GM12878 (cell line): ENCODE data around the gene ZAR1L. TPM values are rescaled to one million over a fixed set of nuclear protein-coding genes. Genes with fewer than 3 reads are reported as not detected.

Source experiments
- ATAC-seq: fragments of 200-7000 bp; cut with Tn5 transposase; 3 replicates; pipeline ENCODE4 v1.9.1; 2020; ENCODE audit warnings: mild to moderate bottlenecking, moderate library complexity
- BruUV-seq: library from RNA; stranded (reverse); fragments of 400-500 nt; replicated peaks from 2 replicates; lab custom pipeline; 2021; lab: Mats Ljungman, UMichigan
- CTCF ChIA-PET: fragments of 300-600 bp; sonication (Branson Sonifier 250); formaldehyde crosslinking; extraction: SDS; loops from one replicate; lab custom pipeline; 2021; ENCODE audit warnings: inconsistent platforms; lab: Yijun Ruan, JAX
- POLR2A ChIA-PET: fragments of 350-600 bp; formaldehyde crosslinking; extraction: SDS; loops from one replicate; lab custom pipeline; 2021; ENCODE audit warnings: inconsistent platforms; lab: Charles Lee
- RAD21 ChIA-PET: fragments of 300-600 bp; sonication (Branson Sonifier 250); formaldehyde crosslinking; loops from one replicate; lab custom pipeline; 2023; ENCODE audit warnings: antibody characterized with exemption; ENCODE audit not compliant: unreplicated experiment; lab: Charles Lee
- SMC1A ChIA-PET: fragments of 300-600 bp; sonication (Branson Sonifier 250); formaldehyde crosslinking; loops from one replicate; lab custom pipeline; 2023; ENCODE audit not compliant: unreplicated experiment, uncharacterized antibody; lab: Charles Lee
- DNase-seq: peaks from one replicate; pipeline ENCODE4 v3.0.0-alpha.2; 2011; ENCODE audit warnings: low read depth, low spot score
- FAIRE-seq: peaks from 3 replicates; lab custom pipeline; 2011; peaks lifted over from hg19 to GRCh38; lab: Jason Lieb, UNC
- H2AFZ ChIP-seq: 2 replicates; pipeline ENCODE4 v1.6.0; 2011; ENCODE audit warnings: low read depth, low read length, control low read depth; ENCODE audit not compliant: control insufficient read depth
- H3K27ac ChIP-seq: 2 replicates; pipeline ENCODE4 v1.5.1; 2011; ENCODE audit warnings: control low read depth; ENCODE audit not compliant: control insufficient read depth, insufficient read depth
- H3K27me3 ChIP-seq, 2 experiments: replicated peaks in 1 of 2; 2 replicates each; pipeline versions ENCODE4 v1.6.0 to v1.6.1; 2011; ENCODE audit warnings: low read length in 1 of 2; ENCODE audit not compliant: control insufficient read depth in 2 of 2, insufficient read depth in 2 of 2
- H3K36me3 ChIP-seq, 2 experiments: 2 replicates each; pipeline ENCODE4 v1.5.1; 2011; ENCODE audit warnings: low read length in 1 of 2; ENCODE audit not compliant: control insufficient read depth in 2 of 2, insufficient read depth in 2 of 2
- H3K4me1 ChIP-seq: 2 replicates; pipeline ENCODE4 v1.6.1; 2011; ENCODE audit warnings: mild to moderate bottlenecking, low read length, moderate library complexity, mixed read lengths; ENCODE audit not compliant: control insufficient read depth, insufficient read depth
- H3K4me2 ChIP-seq: 2 replicates; pipeline ENCODE4 v1.6.0; 2011; ENCODE audit warnings: control low read depth; ENCODE audit not compliant: control insufficient read depth, insufficient read depth
- H3K4me3 ChIP-seq: fragments of 200-600 bp; sonication (generic); 2 replicates; pipeline ENCODE4 v1.5.1; 2016
- H3K79me2 ChIP-seq: 2 replicates; pipeline ENCODE4 v1.6.0; 2011; ENCODE audit warnings: low read length; ENCODE audit not compliant: control insufficient read depth, insufficient read depth
- H3K9ac ChIP-seq: 2 replicates; pipeline ENCODE4 v1.8.0; 2011; ENCODE audit warnings: low read length, control low read depth, mixed read lengths; ENCODE audit not compliant: control insufficient read depth, insufficient read depth
- H3K9me3 ChIP-seq: replicated peaks from 3 replicates; pipeline ENCODE4 v1.5.1; 2011; ENCODE audit warnings: mild to moderate bottlenecking, low read length; ENCODE audit not compliant: control insufficient read depth, insufficient read depth
- H4K20me1 ChIP-seq: 2 replicates; pipeline ENCODE4 v1.6.0; 2011; ENCODE audit not compliant: control insufficient read depth, insufficient read depth
- ATF7 ChIP-seq: fragments of 450-650 bp; IDR thresholded peaks from 2 replicates; pipeline ENCODE4 v1.6.1; 2016; ENCODE audit warnings: low read depth, mild to moderate bottlenecking
- BACH1 ChIP-seq: fragments of 450-650 bp; IDR thresholded peaks from 2 replicates; pipeline ENCODE4 v1.6.1; 2017; ENCODE audit warnings: mild to moderate bottlenecking, borderline replicate concordance
- BHLHE40 ChIP-seq, 2 experiments: fragments of 450-650 bp in 1 of 2; IDR thresholded peaks; 2 replicates each; pipeline ENCODE4 v1.6.1; 2011 to 2017; ENCODE audit warnings: low read depth in 2 of 2, borderline replicate concordance in 1 of 2, improper control_type of control experiment in 1 of 2, low read length in 1 of 2, mild to moderate bottlenecking in 1 of 2
- CHD4 ChIP-seq: fragments of 200-600 bp; sonication (generic); IDR thresholded peaks from 2 replicates; pipeline ENCODE4 v1.6.1; 2016; ENCODE audit warnings: mild to moderate bottlenecking
- EED ChIP-seq: sonication (generic); IDR thresholded peaks from 2 replicates; pipeline ENCODE4 v1.6.1; 2016; ENCODE audit warnings: antibody characterized with exemption, low read depth
- EGR1 ChIP-seq, 2 experiments: IDR thresholded peaks; 1 replicate in 1 of 2; 2 replicates in 1 of 2; pipeline ENCODE4 v1.6.1; 2011 to 2012; ENCODE audit warnings: low read depth in 2 of 2, low read length in 2 of 2, borderline replicate concordance in 1 of 2, mild to moderate bottlenecking in 1 of 2, moderate library complexity in 1 of 2
- KDM1A ChIP-seq: fragments of 200-600 bp; sonication (generic); IDR thresholded peaks from 2 replicates; pipeline ENCODE4 v1.6.1; 2016; ENCODE audit warnings: borderline replicate concordance
- KLF5 ChIP-seq: fragments of 450-650 bp; IDR thresholded peaks from 2 replicates; pipeline ENCODE4 v1.6.1; 2014; ENCODE audit warnings: mild to moderate bottlenecking; ENCODE audit not compliant: partially characterized antibody
- MXI1 ChIP-seq: fragments of 150-350 bp; IDR thresholded peaks from 2 replicates; pipeline ENCODE4 v1.6.1; 2011; ENCODE audit warnings: low read depth, mild to moderate bottlenecking, inconsistent platforms, low read length, improper control_type of control experiment
- MYB ChIP-seq: fragments of 150-350 bp; IDR thresholded peaks from 2 replicates; pipeline ENCODE4 v1.6.1; 2014; ENCODE audit warnings: mild to moderate bottlenecking, low read depth, low read length, borderline replicate concordance
- POLR2AphosphoS5 ChIP-seq: IDR thresholded peaks from 2 replicates; pipeline ENCODE4 v1.6.1; 2011; ENCODE audit warnings: mild to moderate bottlenecking, low read length, inconsistent platforms
- RAD21 ChIP-seq: IDR thresholded peaks from 2 replicates; pipeline ENCODE4 v1.6.1; 2011; ENCODE audit warnings: mild to moderate bottlenecking, low read depth, low read length, moderate library complexity; ENCODE audit not compliant: insufficient read depth
- SUPT20H ChIP-seq: IDR thresholded peaks from 2 replicates; pipeline ENCODE4 v1.6.1; 2011; ENCODE audit warnings: low read depth, mild to moderate bottlenecking, low read length, moderate library complexity, borderline replicate concordance; ENCODE audit not compliant: control insufficient read depth
- SUZ12 ChIP-seq: fragments of 200-600 bp; sonication (generic); IDR thresholded peaks from one replicate; pipeline ENCODE4 v1.6.1; 2018; ENCODE audit warnings: antibody characterized with exemption, mild to moderate bottlenecking; ENCODE audit not compliant: unreplicated experiment
- TCF3 ChIP-seq: IDR thresholded peaks from 2 replicates; pipeline ENCODE4 v1.6.1; 2012; ENCODE audit warnings: low read depth, mild to moderate bottlenecking, low read length, borderline replicate concordance; ENCODE audit not compliant: insufficient read depth
- TCF7 ChIP-seq: IDR thresholded peaks from 2 replicates; pipeline ENCODE4 v1.6.1; 2014; ENCODE audit warnings: antibody characterized with exemption, borderline replicate concordance
- in situ Hi-C: fragments of 300-500 bp; cut with MboI; formaldehyde crosslinking; loops from 9 replicates; pipeline ENCODE4 v1.14.3; 2018; ENCODE audit warnings: mixed read lengths
- intact Hi-C: fragments of 100-400 bp; cut with micrococcal nuclease; formaldehyde crosslinking; loops from one replicate; pipeline ENCODE4 v1.14.2; 2022; ENCODE audit not compliant: unreplicated experiment
- polyA plus RNA-seq, 11 experiments: library from polyadenylated mRNA; depleted of rRNA in 4 of 11; unstranded in 6 of 11; stranded (reverse) in 5 of 11; fragments of >200 nt; fragmentation: Nextera tagmentation in 4 of 11; fragmentation: Illumina TruSeq in 1 of 11; extraction: Ambion mirVana in 4 of 11; extraction: Trizol in 1 of 11; gene quantifications; 1 replicate in 1 of 11; 2 replicates in 10 of 11; pipeline versions ENCODE4 v1.2.1 to v1.2.3, GENCODE V29; 2011 to 2016; ENCODE audit warnings: inconsistent platforms in 2 of 11, missing spikeins in 2 of 11, low read depth in 1 of 11
- total RNA-seq, 4 experiments: library from RNA; depleted of rRNA in 3 of 4; stranded (reverse); fragments of >200 nt in 3 of 4; fragmentation: Illumina TruSeq in 1 of 4; extraction: Trizol in 1 of 4; gene quantifications; 2 replicates each; pipeline versions ENCODE4 v1.2.1 to v1.2.3, GENCODE V29; 2013 to 2021
- TF ChIP-seq, protein P1 (sequence below): fragments of 150-350 bp; IDR thresholded peaks from 2 replicates; pipeline ENCODE4 v1.6.1; 2016; ENCODE audit warnings: low read depth, low read length
- TF ChIP-seq, protein P2 (sequence below): fragments of 450-650 bp; IDR thresholded peaks from 2 replicates; pipeline ENCODE4 v1.6.1; 2018; ENCODE audit warnings: borderline replicate concordance, mild to moderate bottlenecking; ENCODE audit not compliant: partially characterized antibody

Gene ZAR1L
- total and polyA plus RNA-seq, 10 of the 15 experiments (the other 5 are each of a cell fraction or from before 2014, with no cell fraction given), result 0.05 to 0.34 (median 0.17) TPM; not detected in 6

DNA sequence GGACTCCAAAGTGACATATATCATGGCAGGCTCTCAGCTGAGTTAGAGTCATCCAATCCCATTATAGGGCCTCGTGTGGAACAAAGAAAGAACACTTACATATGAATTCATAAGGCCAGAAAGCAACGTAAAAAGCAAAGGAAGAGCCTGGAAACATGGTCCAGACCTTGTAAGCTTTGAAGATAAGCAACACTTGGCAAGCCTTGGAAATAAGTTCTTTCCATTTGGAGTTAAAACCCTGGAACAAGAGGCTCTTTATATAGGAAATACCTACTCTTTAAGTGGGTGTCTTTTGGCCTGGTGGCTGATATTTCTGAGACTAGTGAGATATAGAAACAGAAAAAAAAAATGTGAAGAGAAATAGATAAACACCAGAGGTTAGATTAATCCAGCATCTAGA, 49.4 kb downstream of the ZAR1L start (continued):
- no peak for TF ChIP-seq KLF5
- no peak for TF ChIP-seq POLR2AphosphoS5

GRCh38 chr13:32264407-32264806, 50.8 kb downstream of the ZAR1L start:
- TF ChIP-seq MYB (no peak), RAD21 (no peak), BHLHE40 (IDR thresholded peaks at IDR 0.05; ENCODE audit: borderline replicate concordance in 1 of 2, low read depth in 2 of 2, low read length in 1 of 2) (no peak), BACH1 (no peak), SUZ12 (no peak), MXI1 (no peak), EED (no peak), SUPT20H (no peak), TCF3 (no peak), EGR1 (IDR thresholded peaks at IDR 0.05; ENCODE audit: borderline replicate concordance in 1 of 2, low read depth in 2 of 2, low read length in 2 of 2) (no peak), ATF7 (no peak), TCF7 (no peak), KDM1A (no peak), CHD4 (no peak)
- TF ChIP-seq, protein P1, sequence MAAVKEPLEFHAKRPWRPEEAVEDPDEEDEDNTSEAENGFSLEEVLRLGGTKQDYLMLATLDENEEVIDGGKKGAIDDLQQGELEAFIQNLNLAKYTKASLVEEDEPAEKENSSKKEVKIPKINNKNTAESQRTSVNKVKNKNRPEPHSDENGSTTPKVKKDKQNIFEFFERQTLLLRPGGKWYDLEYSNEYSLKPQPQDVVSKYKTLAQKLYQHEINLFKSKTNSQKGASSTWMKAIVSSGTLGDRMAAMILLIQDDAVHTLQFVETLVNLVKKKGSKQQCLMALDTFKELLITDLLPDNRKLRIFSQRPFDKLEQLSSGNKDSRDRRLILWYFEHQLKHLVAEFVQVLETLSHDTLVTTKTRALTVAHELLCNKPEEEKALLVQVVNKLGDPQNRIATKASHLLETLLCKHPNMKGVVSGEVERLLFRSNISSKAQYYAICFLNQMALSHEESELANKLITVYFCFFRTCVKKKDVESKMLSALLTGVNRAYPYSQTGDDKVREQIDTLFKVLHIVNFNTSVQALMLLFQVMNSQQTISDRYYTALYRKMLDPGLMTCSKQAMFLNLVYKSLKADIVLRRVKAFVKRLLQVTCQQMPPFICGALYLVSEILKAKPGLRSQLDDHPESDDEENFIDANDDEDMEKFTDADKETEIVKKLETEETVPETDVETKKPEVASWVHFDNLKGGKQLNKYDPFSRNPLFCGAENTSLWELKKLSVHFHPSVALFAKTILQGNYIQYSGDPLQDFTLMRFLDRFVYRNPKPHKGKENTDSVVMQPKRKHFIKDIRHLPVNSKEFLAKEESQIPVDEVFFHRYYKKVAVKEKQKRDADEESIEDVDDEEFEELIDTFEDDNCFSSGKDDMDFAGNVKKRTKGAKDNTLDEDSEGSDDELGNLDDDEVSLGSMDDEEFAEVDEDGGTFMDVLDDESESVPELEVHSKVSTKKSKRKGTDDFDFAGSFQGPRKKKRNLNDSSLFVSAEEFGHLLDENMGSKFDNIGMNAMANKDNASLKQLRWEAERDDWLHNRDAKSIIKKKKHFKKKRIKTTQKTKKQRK, result no peak
- TF ChIP-seq, protein P2, sequence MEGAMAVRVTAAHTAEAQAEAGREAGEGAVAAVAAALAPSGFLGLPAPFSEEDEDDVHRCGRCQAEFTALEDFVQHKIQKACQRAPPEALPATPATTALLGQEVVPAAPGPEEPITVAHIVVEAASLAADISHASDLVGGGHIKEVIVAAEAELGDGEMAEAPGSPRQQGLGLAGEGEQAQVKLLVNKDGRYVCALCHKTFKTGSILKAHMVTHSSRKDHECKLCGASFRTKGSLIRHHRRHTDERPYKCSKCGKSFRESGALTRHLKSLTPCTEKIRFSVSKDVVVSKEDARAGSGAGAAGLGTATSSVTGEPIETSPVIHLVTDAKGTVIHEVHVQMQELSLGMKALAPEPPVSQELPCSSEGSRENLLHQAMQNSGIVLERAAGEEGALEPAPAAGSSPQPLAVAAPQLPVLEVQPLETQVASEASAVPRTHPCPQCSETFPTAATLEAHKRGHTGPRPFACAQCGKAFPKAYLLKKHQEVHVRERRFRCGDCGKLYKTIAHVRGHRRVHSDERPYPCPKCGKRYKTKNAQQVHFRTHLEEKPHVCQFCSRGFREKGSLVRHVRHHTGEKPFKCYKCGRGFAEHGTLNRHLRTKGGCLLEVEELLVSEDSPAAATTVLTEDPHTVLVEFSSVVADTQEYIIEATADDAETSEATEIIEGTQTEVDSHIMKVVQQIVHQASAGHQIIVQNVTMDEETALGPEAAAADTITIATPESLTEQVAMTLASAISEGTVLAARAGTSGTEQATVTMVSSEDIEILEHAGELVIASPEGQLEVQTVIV, result no peak
- ATAC-seq (no peak), FAIRE-seq (no peak), DNase-seq (no peak)
- intact Hi-C loops, result no loop called here
- no TSS peak for BruUV-seq
- no peaks in the 10 kb centered on the region for H3K36me3 ChIP-seq
- no peak overlapping the region for H3K4me2 ChIP-seq
- no peak overlapping the region for H2AFZ ChIP-seq
- H3K9me3 ChIP-seq, result no peaks in the 10 kb centered on the region
- ChIA-PET SMC1A (interaction anchor here (0.6 to 1.3 kb wide), 2 partner anchors 12 to 1248 kb away, joined by 3 to 5 read pairs; no protein-coding TSS in a partner anchor), CTCF (interaction anchor here (1.1 to 1.4 kb wide), 3 partner anchors 17 to 316 kb away, joined by 3 to 5 read pairs (median 3); no protein-coding TSS in a partner anchor), RAD21 (no interaction called here), POLR2A (interaction anchor here (0.5 kb wide), 1 partner anchor 24 kb away, joined by 3 read pairs; no protein-coding TSS in a partner anchor)
- H3K79me2 ChIP-seq, result no peaks in the 10 kb centered on the region
- H3K4me3 ChIP-seq, result no peak overlapping the region
- no peak overlapping the region for H3K9ac ChIP-seq
- in situ Hi-C loops, result no loop called here
- H3K27ac ChIP-seq, result no peak overlapping the region
- H3K4me1 ChIP-seq, result no peaks in the 10 kb centered on the region
- no peaks in the 10 kb centered on the region; a peak in 1 of 4 replicates for H3K27me3 ChIP-seq
- H4K20me1 ChIP-seq, result no peaks in the 10 kb centered on the region
